Sigmoid colon (tissue), 4 donors: Measurements from ENCODE around the gene PCDHGA2.

Source experiments
- POLR2A ChIP-seq, 2 donors: fragments of 450-650 bp; IDR thresholded peaks; one replicate each; pipeline ENCODE4 v1.6.1; 2016; ENCODE audit warnings: antibody characterized with exemption in 2 of 2, mild to moderate bottlenecking in 2 of 2, moderate library complexity in 2 of 2
- POLR2AphosphoS5 ChIP-seq, 4 donors: sonication (generic); formaldehyde crosslinking; IDR thresholded peaks; one replicate each; pipeline ENCODE4 v1.6.1; 2017; ENCODE audit warnings: antibody characterized with exemption in 4 of 4
- TF ChIP-seq, protein P1 (sequence below), 4 experiments: fragments of 450-650 bp in 3 of 4; fragments of 200-600 bp in 1 of 4; IDR thresholded peaks; one replicate each; pipeline ENCODE4 v1.5.1; 2016 to 2019; ENCODE audit warnings: antibody characterized with exemption in 4 of 4, mild to moderate bottlenecking in 3 of 4, moderate library complexity in 2 of 4

DNA sequence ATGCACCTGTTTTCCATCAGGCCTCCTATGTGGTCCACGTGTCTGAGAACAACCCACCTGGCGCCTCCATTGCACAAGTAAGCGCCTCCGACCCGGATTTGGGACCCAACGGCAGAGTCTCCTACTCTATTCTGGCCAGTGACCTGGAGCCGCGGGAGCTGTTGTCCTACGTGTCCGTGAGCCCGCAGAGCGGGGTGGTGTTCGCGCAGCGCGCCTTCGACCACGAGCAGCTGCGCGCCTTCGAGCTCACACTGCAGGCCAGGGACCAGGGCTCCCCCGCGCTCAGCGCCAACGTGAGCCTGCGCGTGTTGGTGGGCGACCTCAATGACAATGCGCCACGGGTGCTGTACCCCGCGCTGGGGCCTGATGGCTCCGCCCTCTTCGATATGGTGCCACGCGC, 13.0 kb downstream of the PCDHGA2 start:
- TF ChIP-seq POLR2A (IDR thresholded peaks at IDR 0.05): no peak
- TF ChIP-seq, protein P1, sequence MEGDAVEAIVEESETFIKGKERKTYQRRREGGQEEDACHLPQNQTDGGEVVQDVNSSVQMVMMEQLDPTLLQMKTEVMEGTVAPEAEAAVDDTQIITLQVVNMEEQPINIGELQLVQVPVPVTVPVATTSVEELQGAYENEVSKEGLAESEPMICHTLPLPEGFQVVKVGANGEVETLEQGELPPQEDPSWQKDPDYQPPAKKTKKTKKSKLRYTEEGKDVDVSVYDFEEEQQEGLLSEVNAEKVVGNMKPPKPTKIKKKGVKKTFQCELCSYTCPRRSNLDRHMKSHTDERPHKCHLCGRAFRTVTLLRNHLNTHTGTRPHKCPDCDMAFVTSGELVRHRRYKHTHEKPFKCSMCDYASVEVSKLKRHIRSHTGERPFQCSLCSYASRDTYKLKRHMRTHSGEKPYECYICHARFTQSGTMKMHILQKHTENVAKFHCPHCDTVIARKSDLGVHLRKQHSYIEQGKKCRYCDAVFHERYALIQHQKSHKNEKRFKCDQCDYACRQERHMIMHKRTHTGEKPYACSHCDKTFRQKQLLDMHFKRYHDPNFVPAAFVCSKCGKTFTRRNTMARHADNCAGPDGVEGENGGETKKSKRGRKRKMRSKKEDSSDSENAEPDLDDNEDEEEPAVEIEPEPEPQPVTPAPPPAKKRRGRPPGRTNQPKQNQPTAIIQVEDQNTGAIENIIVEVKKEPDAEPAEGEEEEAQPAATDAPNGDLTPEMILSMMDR (IDR thresholded peaks at IDR 0.05): no peak
- TF ChIP-seq POLR2AphosphoS5 (IDR thresholded peaks at IDR 0.05): no peak
